CMK (cell line): Measurements from ENCODE around the gene ZNF57.
"Not testable (repeated sequence)": the region's sequence is repeated elsewhere in the genome, so short reads cannot be mapped to it uniquely, and the experiment has no call there.

Experiments used
- DNase-seq: peaks from one replicate; pipeline ENCODE4 v3.0.0-alpha.2; 2010; ENCODE audit warnings: low read depth

ZNF57 gene

GRCh38 chr19:2896694-2897093, 4.0 kb upstream of the ZNF57 start:
- no peak for DNase-seq

- DNase-seq = no peak
Observed at GRCh38 chr19:2902590-2903218, 2.0 kb downstream of the ZNF57 start.

- not testable (repeated sequence) for DNase-seq
Observed at GRCh38 chr19:2903326-2903725, 2.6 kb downstream of the ZNF57 start.

GRCh38 chr19:2905918-2906519, 5.3 kb downstream of the ZNF57 start:
- no peak for DNase-seq

- DNase-seq = no peak
Observed at GRCh38 chr19:2906631-2907195, 6.0 kb downstream of the ZNF57 start.

GRCh38 chr19:2912306-2912705, 11.6 kb downstream of the ZNF57 start:
- DNase-seq = no peak

- no peak for DNase-seq
Observed at GRCh38 chr19:2917275-2918184, 16.8 kb downstream of the ZNF57 start.

- no peak for DNase-seq
Observed at GRCh38 chr19:2922987-2923386, 22.3 kb downstream of the ZNF57 start.

GRCh38 chr19:2923510-2923909, 22.8 kb downstream of the ZNF57 start:
- no peak for DNase-seq

GRCh38 chr19:2926341-2927031, 25.8 kb downstream of the ZNF57 start:
- no peak for DNase-seq

GRCh38 chr19:2927032-2927430, 26.3 kb downstream of the ZNF57 start:
- no peak for DNase-seq

GRCh38 chr19:2933490-2933910, 32.8 kb downstream of the ZNF57 start:
- DNase-seq = no peak

- DNase-seq = not testable (repeated sequence)
Observed at GRCh38 chr19:2935863-2936262, 35.1 kb downstream of the ZNF57 start.

- no peak for DNase-seq
Observed at GRCh38 chr19:2942928-2943640, 42.4 kb downstream of the ZNF57 start.

- DNase-seq = no peak
Observed at GRCh38 chr19:2944403-2944774, 43.7 kb downstream of the ZNF57 start.

GRCh38 chr19:2944775-2945574, 44.2 kb downstream of the ZNF57 start, which contains the start of gene ZNF77:
Gene ZNF77, minus strand, starts transcription at chr19:2944971. Its CDS starts 131 bp downstream, at chr19:2944840.
- peak; percentile 95 for DNase-seq

- no peak for DNase-seq
Observed at GRCh38 chr19:2945575-2946184, 45.0 kb downstream of the ZNF57 start.

- DNase-seq = peak; percentile 94
Observed at GRCh38 chr19:2949939-2950285, 49.2 kb downstream of the ZNF57 start.

GRCh38 chr19:2950286-2951124, 49.8 kb downstream of the ZNF57 start:
- DNase-seq = peak; percentile 99
